Activated CD8-positive, alpha-beta memory T cell treated with anti-CD3 and anti-CD28 coated beads for 36 hours (primary cell): ENCODE results near the gene FANCC. TPM values are rescaled to one million over a fixed set of nuclear protein-coding genes. Genes with fewer than 3 reads are reported as not detected.
"Not testable (repeated sequence)": the region's sequence is repeated elsewhere in the genome, so short reads cannot be mapped to it uniquely, and the experiment has no call there.

Experiments
- CTCF ChIA-PET: fragments of 350-600 bp; sonication (Branson Sonifier 250); formaldehyde crosslinking; loops from one replicate; lab custom pipeline; 2021; ENCODE audit warnings: antibody characterized with exemption; lab: Charles Lee
- POLR2A ChIA-PET: fragments of 350-600 bp; sonication (Branson Sonifier 250); formaldehyde crosslinking; loops from one replicate; lab custom pipeline; 2021; ENCODE audit warnings: antibody characterized with exemption; lab: Charles Lee
- total RNA-seq, 2 experiments: library from RNA; stranded (reverse); gene quantifications; one replicate each; pipeline ENCODE4 v1.2.3, GENCODE V29; 2021

FANCC gene
- total RNA-seq, 2 experiments from 2014 or later, result 16.2 to 20.5 TPM

DNA sequence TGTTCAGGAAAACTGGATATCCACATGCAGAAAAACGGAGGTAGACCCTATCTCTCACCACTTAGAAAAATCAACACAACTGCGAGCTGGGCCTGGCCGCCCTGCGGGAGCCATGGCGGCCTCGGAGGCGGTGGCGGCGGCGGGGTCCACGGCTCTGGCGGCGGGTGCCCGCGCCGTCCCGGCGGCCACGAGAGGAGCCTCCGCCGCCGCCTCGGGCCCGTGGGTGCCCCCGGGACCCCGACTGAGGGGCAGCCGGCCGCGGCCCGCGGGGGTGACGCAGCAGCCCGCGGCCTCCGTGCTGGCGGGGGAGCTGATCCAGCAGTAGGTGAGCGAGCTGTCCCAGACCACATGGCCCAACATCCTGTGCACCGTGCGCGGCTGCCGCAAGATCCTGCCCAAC is 25.3 kb downstream of the FANCC start:
- POLR2A ChIA-PET, result no interaction called here
- CTCF ChIA-PET, result no interaction called here

DNA sequence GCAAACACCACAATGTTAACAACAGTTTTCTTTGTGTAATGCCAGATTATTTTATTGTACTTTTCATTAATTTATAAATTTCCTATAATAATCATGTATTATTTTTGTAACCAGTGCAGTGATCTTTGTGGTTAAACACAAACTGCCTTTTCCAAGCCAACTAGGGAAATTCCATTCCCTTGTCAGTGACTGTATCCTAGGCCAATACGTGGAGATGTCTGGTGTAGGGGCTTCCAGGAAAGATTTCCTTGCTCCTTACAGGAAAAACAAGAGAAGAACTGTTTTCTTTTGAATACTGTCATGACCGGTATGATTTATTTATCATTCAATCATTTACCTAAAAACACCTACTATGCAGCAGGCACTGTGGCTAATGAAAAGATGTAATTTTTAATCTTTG is 31.4 kb downstream of the FANCC start:
- POLR2A ChIA-PET, result no interaction called here
- CTCF ChIA-PET, result no interaction called here

DNA sequence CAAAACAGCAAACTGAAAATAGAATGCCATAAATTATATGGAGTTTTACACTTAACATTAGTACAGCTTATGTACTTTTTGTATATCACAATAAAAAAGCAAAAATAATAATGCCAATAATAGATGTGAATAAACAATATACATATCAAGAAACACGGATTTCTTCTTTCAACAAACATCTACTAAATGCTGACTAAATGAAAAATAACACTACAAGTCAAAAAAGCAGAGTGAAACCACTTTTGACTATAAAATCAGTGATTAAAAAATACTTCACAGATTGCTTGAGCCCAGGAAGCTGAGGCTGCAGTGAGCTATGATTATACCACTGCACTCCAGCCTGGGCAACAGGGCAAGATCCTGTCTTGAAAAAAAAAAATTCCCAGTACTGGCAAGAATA is 32.2 kb downstream of the FANCC start:
- CTCF ChIA-PET, result no interaction called here
- POLR2A ChIA-PET, result no interaction called here

DNA sequence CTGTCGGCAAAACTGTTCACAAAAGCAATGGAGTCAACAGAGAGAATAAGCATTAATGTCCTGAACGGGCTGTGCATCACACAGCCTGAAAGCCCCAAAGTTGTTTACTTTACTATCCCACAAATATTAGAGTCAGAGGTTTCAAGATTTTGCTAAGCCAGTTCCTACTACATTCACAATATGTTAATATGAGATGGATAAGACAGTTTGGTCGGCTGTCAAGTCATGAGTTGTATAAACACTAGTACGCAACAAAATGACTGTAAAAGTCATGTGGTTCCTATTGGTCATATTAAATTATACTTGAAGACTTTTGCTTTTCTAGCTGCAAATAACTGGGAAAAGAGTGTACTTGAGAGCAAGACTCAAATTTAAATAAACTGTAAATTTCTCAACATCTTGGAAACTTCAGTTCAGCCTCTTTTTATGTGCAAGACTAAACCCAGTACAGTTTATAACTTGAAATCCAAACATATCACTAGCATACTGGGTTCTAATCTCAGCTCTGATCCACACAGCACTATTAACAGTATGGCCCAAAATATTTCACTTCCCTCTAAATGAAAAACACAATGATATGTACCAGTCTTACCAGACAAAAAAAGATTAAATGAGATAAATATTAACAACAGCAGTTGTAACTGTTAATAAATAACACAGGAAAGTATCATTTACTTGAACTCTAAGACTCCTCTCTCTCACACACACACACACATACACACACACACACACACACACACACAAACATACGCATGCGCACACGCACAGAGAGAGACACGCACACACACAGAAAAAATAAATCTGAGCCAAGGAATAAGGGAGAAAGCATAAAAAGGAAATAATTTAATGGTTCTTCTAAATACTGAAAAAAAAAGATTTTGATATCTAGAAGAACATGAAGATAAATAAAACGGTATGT is 33.1 kb downstream of the FANCC start:
- ChIA-PET POLR2A (no interaction called here), CTCF (no interaction called here)

DNA sequence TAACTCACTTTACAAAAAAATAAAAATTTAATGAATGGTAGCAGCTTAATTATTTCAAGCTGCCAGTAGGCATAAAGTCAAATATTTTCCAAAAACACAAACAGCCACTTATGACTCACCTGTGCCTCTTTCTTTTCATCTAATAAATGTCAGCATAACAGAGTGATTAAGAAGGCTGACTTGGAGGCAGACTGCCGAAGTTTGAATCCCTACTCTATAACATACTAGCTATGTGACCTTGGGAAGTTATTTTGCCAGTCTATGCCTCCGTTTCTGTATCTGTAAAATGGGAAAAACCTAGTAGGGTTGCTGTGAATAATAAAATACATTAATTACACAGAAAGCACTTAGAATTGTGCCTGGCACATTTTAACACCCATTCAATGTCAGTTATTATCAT is 33.8 kb downstream of the FANCC start:
- POLR2A ChIA-PET, result no interaction called here
- CTCF ChIA-PET, result no interaction called here

DNA sequence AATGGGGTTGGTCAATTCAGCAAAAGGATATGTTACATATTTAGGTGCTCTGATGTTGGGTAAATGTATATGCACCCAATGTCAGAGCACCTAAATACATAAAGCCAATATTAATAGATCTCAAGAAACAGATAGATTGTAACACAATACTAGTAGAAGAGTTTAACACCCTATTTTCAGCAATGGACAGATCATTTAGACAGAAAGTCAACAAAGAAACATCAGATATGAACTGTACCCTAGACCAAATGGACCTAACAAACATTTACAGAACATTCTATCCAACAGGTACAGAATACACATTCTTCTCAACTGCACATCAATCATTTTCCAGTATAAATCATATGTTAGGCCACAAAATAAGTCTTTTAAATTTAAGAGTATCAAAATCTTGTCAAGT is 35.2 kb downstream of the FANCC start:
- CTCF ChIA-PET, result no interaction called here

DNA sequence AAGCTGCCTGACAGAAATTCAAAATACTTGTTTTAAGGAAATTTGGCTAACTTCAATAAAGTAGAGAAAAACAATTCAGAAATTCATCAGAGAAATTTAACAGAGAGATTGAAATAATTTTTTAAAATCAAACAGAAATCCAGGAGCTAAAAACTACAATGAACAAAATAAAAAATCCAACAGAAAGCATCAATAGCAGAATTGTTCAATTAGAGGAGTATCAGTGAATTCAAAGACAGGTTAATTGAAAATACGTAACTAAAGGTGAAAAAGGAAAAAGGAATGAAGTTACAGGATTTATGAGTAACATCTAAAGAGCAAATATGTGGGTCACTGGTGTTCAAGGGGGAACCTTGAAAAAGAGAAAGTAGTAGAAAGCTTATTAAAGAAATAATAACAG is 36.8 kb downstream of the FANCC start:
- CTCF ChIA-PET, result no interaction called here
- POLR2A ChIA-PET, result no interaction called here

More for the DNA sequence above, 35.2 kb downstream of the FANCC start:
- POLR2A ChIA-PET, result no interaction called here

DNA sequence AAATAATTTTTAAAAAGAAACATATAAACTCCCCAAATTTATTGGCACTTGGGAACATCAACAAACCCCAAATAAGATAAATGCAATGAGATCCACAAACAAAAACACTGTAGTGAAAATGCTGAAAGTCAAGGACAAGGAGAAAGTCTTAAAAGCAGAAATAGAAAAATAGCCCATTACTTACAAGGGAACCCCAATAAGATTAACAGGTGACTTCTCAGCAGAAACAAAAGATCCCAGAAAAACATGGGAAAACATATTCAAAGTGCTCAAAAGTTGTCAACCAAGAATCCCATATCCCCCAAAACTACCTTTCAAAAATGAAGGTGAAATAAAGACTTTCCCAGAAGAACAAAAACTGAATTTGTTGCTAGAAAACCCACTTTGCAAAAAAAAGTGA is 40.0 kb downstream of the FANCC start:
- ChIA-PET POLR2A (no interaction called here), CTCF (no interaction called here)

DNA sequence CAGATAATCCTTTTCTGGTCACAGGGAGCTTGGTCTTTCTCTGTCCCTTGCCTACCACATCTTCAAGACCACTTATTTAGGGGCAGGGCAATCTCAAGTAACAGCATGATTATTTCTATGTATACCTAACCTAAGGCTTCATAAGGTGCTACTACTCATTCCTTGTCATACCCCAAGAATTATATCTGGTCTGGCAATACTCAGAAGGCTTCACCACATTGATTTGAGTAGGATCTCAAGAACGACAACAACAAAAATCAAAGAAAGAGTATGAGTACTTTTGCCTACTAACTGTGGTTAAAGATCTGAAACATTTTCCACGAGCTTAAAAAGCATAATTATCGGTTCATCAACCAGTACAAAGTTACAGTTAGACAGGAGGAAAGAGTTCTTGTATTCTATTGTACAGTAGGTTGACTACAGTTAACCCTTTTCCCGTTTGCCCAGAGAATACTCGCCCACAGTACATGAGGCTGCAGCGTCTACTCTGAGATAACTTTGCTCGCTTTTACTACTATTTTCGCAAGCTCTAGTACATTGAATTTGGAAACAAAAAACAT is 41.0 kb downstream of the FANCC start:
- POLR2A ChIA-PET, result no interaction called here
- CTCF ChIA-PET, result no interaction called here

DNA sequence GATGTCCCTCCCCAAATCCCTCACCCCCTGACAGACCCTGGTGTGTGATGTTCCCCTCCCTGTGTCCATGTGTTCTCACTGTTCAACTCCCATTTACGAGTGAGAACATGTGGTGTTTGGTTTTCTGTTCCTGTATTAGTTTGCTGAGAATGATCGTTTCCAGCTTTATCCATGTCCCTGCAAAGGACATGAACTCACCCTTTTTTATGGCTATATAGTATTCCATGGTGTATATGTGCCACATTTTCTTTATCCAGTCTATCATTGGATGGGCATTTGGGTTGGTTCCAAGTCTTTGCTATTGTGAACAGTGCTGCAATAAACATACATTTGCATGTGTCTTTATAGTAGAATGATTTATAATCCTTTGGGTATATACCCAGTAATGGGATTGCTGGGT is 43.3 kb downstream of the FANCC start:
- CTCF ChIA-PET, POLR2A ChIA-PET: not testable (repeated sequence)

DNA sequence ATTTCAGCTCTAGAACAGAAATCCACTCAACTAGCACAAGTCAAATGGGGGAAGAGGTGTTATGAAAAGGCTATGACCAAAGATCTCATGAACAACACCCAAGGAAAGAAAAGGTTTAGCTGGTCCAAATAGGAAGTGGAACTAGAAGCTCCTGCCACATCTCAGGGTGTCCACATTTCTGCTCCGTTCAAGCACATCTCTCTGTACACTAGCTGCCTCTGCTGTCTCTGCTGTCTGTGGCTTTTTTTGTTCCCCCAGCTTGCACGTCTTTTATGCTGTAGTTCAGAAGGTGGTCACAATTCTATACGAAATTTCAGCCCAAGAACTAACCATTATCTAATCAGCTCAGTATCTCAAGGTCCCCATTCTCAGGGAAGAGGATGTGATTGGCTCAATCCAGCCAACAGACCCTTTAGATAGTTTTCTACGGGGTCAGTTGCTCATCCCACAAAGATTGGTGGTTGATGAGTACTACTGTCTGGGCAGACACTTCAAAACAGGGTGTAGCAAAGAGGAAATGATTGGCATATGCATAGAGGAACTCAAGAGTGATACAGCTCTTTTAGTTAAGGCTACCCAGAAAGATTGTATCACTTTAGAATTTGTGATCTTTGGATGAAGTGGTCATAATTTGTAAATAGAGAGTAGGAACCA is 44.0 kb downstream of the FANCC start:
- ChIA-PET CTCF (no interaction called here), POLR2A (no interaction called here)

DNA sequence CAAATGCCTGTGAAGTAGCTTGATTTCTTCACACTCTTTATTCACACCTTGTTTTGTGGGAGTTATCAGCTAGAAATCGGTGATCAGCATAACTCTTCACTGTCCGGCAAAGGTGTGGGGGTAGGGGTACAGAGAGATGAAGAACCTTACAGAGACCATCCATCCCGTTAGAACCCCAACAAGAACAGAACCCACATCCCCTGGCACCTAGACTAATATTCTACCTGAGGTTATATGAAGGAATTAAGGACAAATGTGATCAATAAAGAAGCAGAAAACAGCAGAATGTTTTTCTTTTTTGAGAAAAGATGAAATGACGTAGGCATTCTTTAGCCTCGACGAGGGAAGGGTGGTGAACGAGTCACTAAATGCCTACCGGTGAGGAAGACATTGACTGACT is 44.7 kb downstream of the FANCC start:
- POLR2A ChIA-PET, result no interaction called here
- CTCF ChIA-PET, result no interaction called here

DNA sequence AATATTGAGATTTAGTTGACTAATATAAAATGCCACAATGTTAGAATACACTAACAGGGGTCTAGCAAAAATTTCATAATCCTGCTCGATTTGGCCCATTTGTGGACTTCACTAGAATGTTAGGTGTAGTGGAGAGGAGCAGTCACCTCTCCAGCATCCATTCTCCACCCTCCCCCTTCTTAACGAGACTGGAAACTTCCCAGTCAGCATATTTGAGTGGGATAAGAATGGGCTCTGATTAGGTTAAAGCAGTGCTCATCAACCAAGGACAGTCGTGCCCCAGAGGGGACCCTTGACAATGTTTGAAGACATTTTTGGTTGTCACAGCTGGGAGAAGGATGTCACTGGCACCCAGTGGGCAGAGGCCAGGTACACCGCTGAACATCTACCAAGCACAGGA is 46.7 kb downstream of the FANCC start:
- POLR2A ChIA-PET, result no interaction called here
- CTCF ChIA-PET, result no interaction called here

DNA sequence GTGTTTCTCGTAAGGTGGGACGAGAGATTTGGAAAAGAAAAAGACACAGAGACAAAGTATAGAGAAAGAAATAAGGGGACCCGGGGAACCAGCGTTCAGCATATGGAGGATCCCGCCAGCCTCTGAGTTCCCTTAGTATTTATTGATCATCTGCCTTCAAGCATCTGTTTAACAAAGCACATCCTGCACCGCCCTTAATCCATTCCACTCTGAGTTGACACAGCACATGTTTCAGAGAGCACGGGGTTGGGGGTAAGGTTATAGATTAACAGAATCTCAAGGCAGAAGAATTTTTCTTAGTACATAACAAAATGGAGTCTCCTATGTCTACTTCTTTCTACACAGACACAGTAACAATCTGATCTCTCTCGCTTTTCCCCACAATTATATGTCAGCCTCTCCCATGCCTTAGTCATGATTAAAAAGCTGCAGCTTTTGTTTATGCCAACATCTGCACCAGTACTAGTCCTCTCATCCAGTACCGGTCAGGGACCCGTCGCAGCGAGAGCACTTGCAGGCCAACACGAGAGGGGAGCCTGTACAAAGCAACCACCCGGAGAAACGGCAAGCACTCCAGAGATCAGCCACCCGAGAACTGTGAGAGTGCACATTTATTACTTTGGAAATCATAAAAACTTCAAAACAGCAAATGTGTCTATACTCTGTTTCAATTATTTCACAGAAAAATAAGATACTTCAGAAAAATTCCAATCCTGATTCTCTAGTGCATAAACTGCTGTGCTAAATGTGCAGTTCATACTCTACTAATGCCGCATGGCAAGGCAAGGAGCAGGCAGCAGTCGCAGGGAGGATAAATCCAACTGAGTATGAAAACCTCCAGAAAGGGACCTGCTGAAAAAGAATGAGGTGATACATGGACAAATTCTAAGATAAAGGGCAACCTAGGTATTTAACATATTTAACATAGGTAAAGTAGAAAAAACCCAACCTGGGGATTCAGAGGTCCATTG is 47.4 kb downstream of the FANCC start:
- CTCF ChIA-PET, POLR2A ChIA-PET: not testable (repeated sequence)

DNA sequence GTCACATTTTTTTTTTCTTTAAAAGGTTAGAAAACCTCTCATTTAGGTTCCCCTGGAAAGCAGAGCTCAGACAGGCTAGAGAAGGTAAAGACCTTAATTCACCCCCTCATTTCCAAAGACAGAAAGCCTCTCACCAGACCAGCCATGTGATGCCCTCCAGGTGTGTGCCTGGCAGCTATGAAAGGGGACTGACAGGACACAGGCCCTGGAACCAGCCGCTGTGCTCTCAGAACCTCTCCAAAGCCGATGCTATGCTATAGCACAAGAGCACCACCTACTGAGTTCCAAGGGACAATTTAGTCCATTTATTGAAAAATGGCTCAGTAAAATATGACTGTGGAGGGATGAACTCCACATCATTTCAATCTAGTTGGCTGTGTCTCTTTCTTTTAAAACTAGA is 48.8 kb downstream of the FANCC start:
- ChIA-PET POLR2A (no interaction called here), CTCF (interaction anchor here (0.6 kb wide), 1 partner anchor 658 kb away, joined by 3 read pairs; no protein-coding TSS in a partner anchor)

DNA sequence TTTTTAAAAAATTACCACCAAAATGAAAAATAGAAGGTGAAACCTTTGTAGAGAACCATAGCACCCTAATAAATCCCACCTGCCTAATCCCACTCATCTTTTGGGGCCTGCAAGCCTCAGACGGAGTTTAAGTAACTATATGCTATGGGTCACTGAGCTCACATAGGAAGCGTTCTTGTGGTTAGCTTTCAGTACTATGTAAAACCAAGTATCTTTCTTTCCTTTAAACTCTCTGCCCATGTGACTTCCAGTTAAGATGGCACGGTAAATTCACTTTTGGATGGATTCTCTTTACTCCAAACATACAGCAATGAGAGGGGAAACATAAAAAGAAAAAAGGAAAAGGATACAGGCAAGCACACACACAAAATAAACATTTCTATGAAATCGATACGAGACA is 50.9 kb downstream of the FANCC start:
- POLR2A ChIA-PET, result no interaction called here
- CTCF ChIA-PET, result no interaction called here

DNA sequence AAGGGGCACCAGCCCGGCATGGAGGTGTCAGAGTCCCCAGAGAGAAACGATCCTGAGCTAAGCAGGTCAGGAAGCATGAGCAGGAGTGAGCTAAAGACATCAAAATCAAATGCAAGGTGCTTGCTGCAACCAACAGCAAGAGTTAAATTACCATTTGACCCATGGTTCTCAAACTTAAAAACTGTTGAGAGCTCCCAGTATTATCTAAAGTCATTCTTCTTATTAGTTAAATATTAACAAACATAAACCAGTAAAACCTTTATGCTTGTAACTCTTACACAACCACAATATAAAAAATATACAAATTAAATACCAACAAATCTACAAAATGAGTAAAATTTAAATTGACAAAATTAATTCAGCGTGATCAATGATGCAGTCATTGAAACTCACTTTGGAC is 51.5 kb downstream of the FANCC start:
- POLR2A ChIA-PET, result no interaction called here
- CTCF ChIA-PET, result no interaction called here

DNA sequence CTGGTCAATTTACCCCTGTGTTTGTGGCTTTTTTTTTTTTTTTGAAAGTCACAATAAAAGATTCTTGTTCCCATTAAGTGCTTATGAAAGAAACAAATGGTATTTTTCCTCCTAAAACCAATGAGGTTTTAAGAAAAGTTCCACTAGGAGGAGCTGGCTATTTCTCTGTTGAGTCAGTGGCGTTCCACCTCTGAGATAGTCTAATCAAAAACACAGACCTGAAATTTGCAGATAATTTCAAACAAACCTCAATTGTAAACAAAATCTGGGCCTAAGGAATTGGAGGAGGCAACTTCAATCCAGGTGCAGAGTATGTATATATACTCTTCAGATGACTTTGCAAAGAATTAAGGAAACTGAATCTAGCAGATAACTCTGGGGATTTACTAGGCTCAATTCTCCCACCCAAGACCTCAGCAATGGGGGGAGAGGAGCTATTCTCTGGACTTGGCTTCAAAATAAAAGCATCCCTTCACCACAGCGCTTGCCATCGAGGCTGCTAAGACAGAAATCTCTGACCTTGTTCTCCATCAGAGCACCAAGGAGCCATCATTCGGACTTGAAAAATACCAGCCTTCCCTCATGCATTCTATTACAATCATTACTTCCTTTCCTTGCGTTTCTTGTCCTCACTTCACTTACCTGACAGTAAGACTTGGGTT is 52.4 kb downstream of the FANCC start:
- CTCF ChIA-PET, result no interaction called here
- POLR2A ChIA-PET, result no interaction called here

DNA sequence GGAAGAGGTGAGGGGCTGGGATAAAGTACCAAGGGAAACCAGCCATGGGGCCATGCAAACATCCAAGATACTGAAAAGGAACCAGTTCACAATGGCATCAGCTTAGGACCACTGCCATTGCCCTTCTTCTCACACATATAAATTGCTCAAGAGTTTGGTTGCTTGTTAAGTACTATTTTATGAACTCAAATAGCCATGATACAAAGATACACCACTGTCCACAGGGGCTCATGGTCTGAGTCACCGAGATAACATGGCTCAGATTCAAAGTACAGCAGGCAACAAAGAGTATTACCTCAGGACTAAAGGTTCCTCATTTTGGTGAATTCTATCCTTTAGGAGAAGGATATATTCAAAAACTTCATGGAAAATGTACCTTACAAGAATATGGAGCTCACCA is 55.6 kb downstream of the FANCC start:
- POLR2A ChIA-PET, result no interaction called here
- CTCF ChIA-PET, result interaction anchor here (0.5 kb wide), 1 partner anchor 18 kb away, joined by 3 read pairs; no protein-coding TSS in a partner anchor
